ENCODE measurements around the gene MAP3K13. TPM values are rescaled to one million over a fixed set of nuclear protein-coding genes. Genes with fewer than 3 reads are reported as not detected.

The MAP3K13 gene
- total RNA-seq, 1 experiment from 2014 or later: 21.0 TPM

DNA sequence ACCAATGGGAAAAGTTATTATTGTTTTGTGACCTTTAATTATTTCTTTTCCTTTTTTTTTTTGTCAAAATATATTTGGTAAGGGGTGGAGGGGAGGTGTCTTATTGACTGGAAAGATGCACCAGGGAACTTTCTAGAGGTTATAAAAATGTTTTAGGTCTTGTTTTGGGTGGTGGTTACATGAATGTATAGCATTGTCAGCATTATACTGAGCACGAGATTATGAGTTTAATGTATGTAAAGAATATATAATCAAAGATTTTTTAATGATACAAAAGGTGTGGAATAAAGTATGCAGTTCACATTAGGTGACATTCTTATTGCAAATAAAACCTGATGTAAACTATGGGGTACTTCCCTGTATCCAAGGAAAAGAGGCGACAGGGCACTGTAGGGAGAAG is 23.0 kb upstream of the MAP3K13 start:
- intact Hi-C loops (cut with micrococcal nuclease): no loop called here
- H3K4me1 ChIP-seq (ENCODE audit: control insufficient read depth in 1 of 2, insufficient read depth in 2 of 2, low read length in 2 of 2): peaks cover 23 to 43% of the 10 kb centered on the region in 2 experiments
- H3K27me3 ChIP-seq (ENCODE audit: insufficient read depth, low read length): no peaks in the 10 kb centered on the region
- no peak overlapping the region for H2AFZ ChIP-seq (ENCODE audit: low read depth, low read length, poor library complexity, severe bottlenecking)
- H3K36me3 ChIP-seq (ENCODE audit: control insufficient read depth in 1 of 2, insufficient read depth in 2 of 2, low read length in 2 of 2): no peaks in the 10 kb centered on the region
- POLR2A ChIA-PET: no interaction called here
- CTCF ChIA-PET: no interaction called here
- RAD21 ChIA-PET (ENCODE audit: low non-redundant PET in 1 of 2, low total read pairs in 2 of 2, uncharacterized antibody in 2 of 2, unreplicated experiment in 2 of 2): no interaction called here
- H3K79me2 ChIP-seq (ENCODE audit: insufficient read depth, low read length): no peaks in the 10 kb centered on the region
- H4K20me1 ChIP-seq (ENCODE audit: insufficient read depth): no peaks in the 10 kb centered on the region
- H3K27ac ChIP-seq (ENCODE audit: low read depth, low read length): no peak overlapping the region
- H3K9ac ChIP-seq (ENCODE audit: low read length): no peak overlapping the region
- H3K4me2 ChIP-seq (ENCODE audit: low read length): no peak overlapping the region
- no TSS peak for BruUV-seq (replicated peaks)
- H3K4me3 ChIP-seq (replicated peaks in 1 of 2; ENCODE audit: low read depth in 1 of 2, low read length in 2 of 2): no peak overlapping the region
- no peaks in the 10 kb centered on the region for H3K9me3 ChIP-seq (ENCODE audit: control insufficient read depth in 1 of 2, insufficient read depth in 1 of 2, low read depth in 1 of 2, low read length in 2 of 2)
- no peak for DNase-seq (ENCODE audit: low read depth, low spot score)
- ATAC-seq: no peak
- H3K9me2 ChIP-seq (ENCODE audit: insufficient read depth): no peaks in the 10 kb centered on the region
- TF ChIP-seq TCF7L2 (IDR thresholded peaks at IDR 0.05; ENCODE audit: borderline replicate concordance, extremely low read depth, insufficient read depth, insufficient read length) (no peak), SRF (IDR thresholded peaks at IDR 0.05; ENCODE audit: low read depth) (no peak), FOSL1 (IDR thresholded peaks at IDR 0.05; ENCODE audit: low read depth) (no peak), YY1 (IDR thresholded peaks at IDR 0.05; ENCODE audit: extremely low read depth, insufficient replicate concordance, low read depth, low read length) (no peak)
- TF ChIP-seq, protein P1, sequence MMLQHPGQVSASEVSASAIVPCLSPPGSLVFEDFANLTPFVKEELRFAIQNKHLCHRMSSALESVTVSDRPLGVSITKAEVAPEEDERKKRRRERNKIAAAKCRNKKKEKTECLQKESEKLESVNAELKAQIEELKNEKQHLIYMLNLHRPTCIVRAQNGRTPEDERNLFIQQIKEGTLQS (IDR thresholded peaks at IDR 0.05): no peak

DNA sequence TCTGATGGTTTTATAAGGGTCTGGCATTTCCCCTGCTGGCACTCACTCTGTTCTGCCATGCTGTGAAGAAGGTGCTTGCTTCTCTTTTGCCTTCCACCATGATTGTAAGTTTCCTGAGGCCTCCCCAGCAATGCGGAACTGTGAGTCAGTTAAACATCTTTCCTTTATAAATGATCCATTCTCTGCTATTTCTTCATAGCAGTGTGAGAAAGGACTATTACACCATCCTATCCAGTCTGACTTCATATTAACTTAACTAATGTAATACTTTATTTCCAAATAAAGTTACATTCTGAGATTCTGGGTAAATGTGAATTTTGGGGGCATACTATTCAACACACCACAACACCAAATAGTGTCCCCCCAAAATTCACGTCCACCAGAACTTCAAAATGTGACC is 22.2 kb upstream of the MAP3K13 start:
- Histone ChIP-seq H4K20me1 (ENCODE audit: insufficient read depth) (no peaks in the 10 kb centered on the region), H3K9me3 (ENCODE audit: control insufficient read depth in 1 of 2, insufficient read depth in 1 of 2, low read depth in 1 of 2, low read length in 2 of 2) (no peaks in the 10 kb centered on the region), H3K79me2 (ENCODE audit: insufficient read depth, low read length) (no peaks in the 10 kb centered on the region), H2AFZ (ENCODE audit: low read depth, low read length, poor library complexity, severe bottlenecking) (no peak overlapping the region), H3K4me1 (ENCODE audit: control insufficient read depth in 1 of 2, insufficient read depth in 2 of 2, low read length in 2 of 2) (peaks cover 20 to 35% of the 10 kb centered on the region in 2 experiments), H3K4me3 (replicated peaks in 1 of 2; ENCODE audit: low read depth in 1 of 2, low read length in 2 of 2) (no peak overlapping the region), H3K9ac (ENCODE audit: low read length) (no peak overlapping the region), H3K36me3 (ENCODE audit: control insufficient read depth in 1 of 2, insufficient read depth in 2 of 2, low read length in 2 of 2) (no peaks in the 10 kb centered on the region), H3K27me3 (ENCODE audit: insufficient read depth, low read length) (no peaks in the 10 kb centered on the region), H3K9me2 (ENCODE audit: insufficient read depth) (no peaks in the 10 kb centered on the region), H3K27ac (ENCODE audit: low read depth, low read length) (no peak overlapping the region), H3K4me2 (ENCODE audit: low read length) (no peak overlapping the region)
- DNase-seq (ENCODE audit: low read depth, low spot score) (no peak), ATAC-seq (no peak)
- CTCF ChIA-PET: no interaction called here
- POLR2A ChIA-PET: no interaction called here
- BruUV-seq (replicated peaks): no TSS peak
- RAD21 ChIA-PET (ENCODE audit: low non-redundant PET in 1 of 2, low total read pairs in 2 of 2, uncharacterized antibody in 2 of 2, unreplicated experiment in 2 of 2): no interaction called here
- intact Hi-C loops (cut with micrococcal nuclease): no loop called here
- TF ChIP-seq, protein P2, sequence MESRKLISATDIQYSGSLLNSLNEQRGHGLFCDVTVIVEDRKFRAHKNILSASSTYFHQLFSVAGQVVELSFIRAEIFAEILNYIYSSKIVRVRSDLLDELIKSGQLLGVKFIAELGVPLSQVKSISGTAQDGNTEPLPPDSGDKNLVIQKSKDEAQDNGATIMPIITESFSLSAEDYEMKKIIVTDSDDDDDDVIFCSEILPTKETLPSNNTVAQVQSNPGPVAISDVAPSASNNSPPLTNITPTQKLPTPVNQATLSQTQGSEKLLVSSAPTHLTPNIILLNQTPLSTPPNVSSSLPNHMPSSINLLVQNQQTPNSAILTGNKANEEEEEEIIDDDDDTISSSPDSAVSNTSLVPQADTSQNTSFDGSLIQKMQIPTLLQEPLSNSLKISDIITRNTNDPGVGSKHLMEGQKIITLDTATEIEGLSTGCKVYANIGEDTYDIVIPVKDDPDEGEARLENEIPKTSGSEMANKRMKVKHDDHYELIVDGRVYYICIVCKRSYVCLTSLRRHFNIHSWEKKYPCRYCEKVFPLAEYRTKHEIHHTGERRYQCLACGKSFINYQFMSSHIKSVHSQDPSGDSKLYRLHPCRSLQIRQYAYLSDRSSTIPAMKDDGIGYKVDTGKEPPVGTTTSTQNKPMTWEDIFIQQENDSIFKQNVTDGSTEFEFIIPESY (IDR thresholded peaks at IDR 0.05; ENCODE audit: extremely low read depth, insufficient replicate concordance, low read length): no peak
- TF ChIP-seq POLR2A (IDR thresholded peaks at IDR 0.05; ENCODE audit: borderline replicate concordance, extremely low read depth, insufficient read depth, insufficient read length) (no peak), SRF (IDR thresholded peaks at IDR 0.05; ENCODE audit: low read depth) (no peak), POLR2AphosphoS5 (IDR thresholded peaks at IDR 0.05; ENCODE audit: low read depth, low read length) (no peak), EZH2phosphoT487 (IDR thresholded peaks at IDR 0.05; ENCODE audit: borderline replicate concordance) (no peak), EGR1 (IDR thresholded peaks at IDR 0.05; ENCODE audit: low read depth) (no peak), SP1 (IDR thresholded peaks at IDR 0.05; ENCODE audit: low read depth) (no peak), JUND (IDR thresholded peaks at IDR 0.05) (no peak), CEBPB (IDR thresholded peaks at IDR 0.05; ENCODE audit: low read depth) (no peak)
- TF ChIP-seq, protein P3, sequence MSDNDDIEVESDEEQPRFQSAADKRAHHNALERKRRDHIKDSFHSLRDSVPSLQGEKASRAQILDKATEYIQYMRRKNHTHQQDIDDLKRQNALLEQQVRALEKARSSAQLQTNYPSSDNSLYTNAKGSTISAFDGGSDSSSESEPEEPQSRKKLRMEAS (IDR thresholded peaks at IDR 0.05): no peak
- TF ChIP-seq, protein P4, sequence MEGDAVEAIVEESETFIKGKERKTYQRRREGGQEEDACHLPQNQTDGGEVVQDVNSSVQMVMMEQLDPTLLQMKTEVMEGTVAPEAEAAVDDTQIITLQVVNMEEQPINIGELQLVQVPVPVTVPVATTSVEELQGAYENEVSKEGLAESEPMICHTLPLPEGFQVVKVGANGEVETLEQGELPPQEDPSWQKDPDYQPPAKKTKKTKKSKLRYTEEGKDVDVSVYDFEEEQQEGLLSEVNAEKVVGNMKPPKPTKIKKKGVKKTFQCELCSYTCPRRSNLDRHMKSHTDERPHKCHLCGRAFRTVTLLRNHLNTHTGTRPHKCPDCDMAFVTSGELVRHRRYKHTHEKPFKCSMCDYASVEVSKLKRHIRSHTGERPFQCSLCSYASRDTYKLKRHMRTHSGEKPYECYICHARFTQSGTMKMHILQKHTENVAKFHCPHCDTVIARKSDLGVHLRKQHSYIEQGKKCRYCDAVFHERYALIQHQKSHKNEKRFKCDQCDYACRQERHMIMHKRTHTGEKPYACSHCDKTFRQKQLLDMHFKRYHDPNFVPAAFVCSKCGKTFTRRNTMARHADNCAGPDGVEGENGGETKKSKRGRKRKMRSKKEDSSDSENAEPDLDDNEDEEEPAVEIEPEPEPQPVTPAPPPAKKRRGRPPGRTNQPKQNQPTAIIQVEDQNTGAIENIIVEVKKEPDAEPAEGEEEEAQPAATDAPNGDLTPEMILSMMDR (IDR thresholded peaks at IDR 0.05 in 2 of 3, conservative IDR thresholded peaks at IDR 0.05 in 1 of 3; ENCODE audit: borderline replicate concordance in 1 of 3, insufficient read depth in 1 of 3, low read depth in 2 of 3, low read length in 2 of 3): no peak

All from HCT116 (cell line).